ENCODE measurements around the gene ELFN1. TPM values are rescaled to one million over a fixed set of nuclear protein-coding genes. Genes with fewer than 3 reads are reported as not detected.
A peak's percentile ranks its signal among the peaks of the same experiment; 100 is the strongest.

ELFN1 gene
- total RNA-seq, 1 donor from 2014 or later, result 12.3 TPM

GRCh38 chr7:1671594-1672451 lies 1.7 kb downstream of the ELFN1 start:
- Mint-ChIP-seq H3K27ac (peak overlapping the region; percentile 37), H3K27me3 (peaks cover 13% of the 10 kb centered on the region), H3K9me3 (ENCODE audit: low read depth) (no peaks in the 10 kb centered on the region), H3K36me3 (ENCODE audit: insufficient read depth) (no peaks in the 10 kb centered on the region), H3K4me3 (ENCODE audit: low read depth) (peak overlapping the region; percentile 64), H3K4me1 (ENCODE audit: low read depth) (peaks cover 4% of the 10 kb centered on the region)
- peak; percentile 9 for DNase-seq (ENCODE audit: low spot score, unreplicated experiment)
- TF ChIP-seq, protein P1, sequence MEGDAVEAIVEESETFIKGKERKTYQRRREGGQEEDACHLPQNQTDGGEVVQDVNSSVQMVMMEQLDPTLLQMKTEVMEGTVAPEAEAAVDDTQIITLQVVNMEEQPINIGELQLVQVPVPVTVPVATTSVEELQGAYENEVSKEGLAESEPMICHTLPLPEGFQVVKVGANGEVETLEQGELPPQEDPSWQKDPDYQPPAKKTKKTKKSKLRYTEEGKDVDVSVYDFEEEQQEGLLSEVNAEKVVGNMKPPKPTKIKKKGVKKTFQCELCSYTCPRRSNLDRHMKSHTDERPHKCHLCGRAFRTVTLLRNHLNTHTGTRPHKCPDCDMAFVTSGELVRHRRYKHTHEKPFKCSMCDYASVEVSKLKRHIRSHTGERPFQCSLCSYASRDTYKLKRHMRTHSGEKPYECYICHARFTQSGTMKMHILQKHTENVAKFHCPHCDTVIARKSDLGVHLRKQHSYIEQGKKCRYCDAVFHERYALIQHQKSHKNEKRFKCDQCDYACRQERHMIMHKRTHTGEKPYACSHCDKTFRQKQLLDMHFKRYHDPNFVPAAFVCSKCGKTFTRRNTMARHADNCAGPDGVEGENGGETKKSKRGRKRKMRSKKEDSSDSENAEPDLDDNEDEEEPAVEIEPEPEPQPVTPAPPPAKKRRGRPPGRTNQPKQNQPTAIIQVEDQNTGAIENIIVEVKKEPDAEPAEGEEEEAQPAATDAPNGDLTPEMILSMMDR (IDR thresholded peaks at IDR 0.05; ENCODE audit: unreplicated experiment), result no peak

- H3K4me3 Mint-ChIP-seq (ENCODE audit: low read depth), result no peak overlapping the region
- no peak overlapping the region for H3K27ac Mint-ChIP-seq
- H3K27me3 Mint-ChIP-seq, result peaks cover 10% of the 10 kb centered on the region
- TF ChIP-seq, protein P1 (IDR thresholded peaks at IDR 0.05; ENCODE audit: unreplicated experiment), result no peak
- no peaks in the 10 kb centered on the region for H3K36me3 Mint-ChIP-seq (ENCODE audit: insufficient read depth)
- peaks cover 2% of the 10 kb centered on the region for H3K4me1 Mint-ChIP-seq (ENCODE audit: low read depth)
- peak; percentile 8 for DNase-seq (ENCODE audit: low spot score, unreplicated experiment)
- H3K9me3 Mint-ChIP-seq (ENCODE audit: low read depth), result no peaks in the 10 kb centered on the region
Observed at GRCh38 chr7:1672851-1673486, 2.9 kb downstream of the ELFN1 start.

DNA sequence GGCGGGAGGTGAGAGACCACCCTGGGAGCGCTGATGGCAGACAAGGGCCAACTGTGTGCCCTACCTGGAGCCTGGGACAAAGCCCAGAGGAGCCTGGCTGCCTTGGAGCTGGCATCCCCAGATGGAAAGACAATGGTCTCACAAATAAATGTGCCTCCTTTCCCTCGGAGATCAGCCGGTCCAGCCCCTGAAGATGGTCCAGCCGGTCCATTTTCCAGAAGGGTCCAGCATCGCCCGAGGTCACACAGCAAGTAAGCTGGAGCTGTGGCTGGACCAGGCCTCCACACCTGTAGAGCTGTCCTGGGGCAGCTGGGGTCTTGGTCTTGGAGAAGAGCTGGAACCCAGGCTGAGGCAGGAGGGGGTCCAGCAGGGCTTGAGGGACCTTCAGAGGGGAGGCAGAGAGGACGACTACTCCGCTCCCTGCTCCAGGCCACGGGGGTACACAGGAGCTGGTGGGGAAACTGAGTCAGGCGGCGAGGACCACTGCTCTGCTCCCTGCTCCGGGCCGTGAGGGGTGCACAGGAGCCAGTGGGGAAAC lies 3.6 kb downstream of the ELFN1 start:
- H3K27me3 Mint-ChIP-seq, result peaks cover 4% of the 10 kb centered on the region
- peaks cover 2% of the 10 kb centered on the region for H3K4me1 Mint-ChIP-seq (ENCODE audit: low read depth)
- TF ChIP-seq, protein P1 (IDR thresholded peaks at IDR 0.05; ENCODE audit: unreplicated experiment), result no peak
- DNase-seq (ENCODE audit: low spot score, unreplicated experiment), result peak; percentile 7
- no peak overlapping the region for H3K4me3 Mint-ChIP-seq (ENCODE audit: low read depth)
- H3K9me3 Mint-ChIP-seq (ENCODE audit: low read depth), result no peaks in the 10 kb centered on the region
- no peaks in the 10 kb centered on the region for H3K36me3 Mint-ChIP-seq (ENCODE audit: insufficient read depth)
- H3K27ac Mint-ChIP-seq, result no peak overlapping the region

DNA sequence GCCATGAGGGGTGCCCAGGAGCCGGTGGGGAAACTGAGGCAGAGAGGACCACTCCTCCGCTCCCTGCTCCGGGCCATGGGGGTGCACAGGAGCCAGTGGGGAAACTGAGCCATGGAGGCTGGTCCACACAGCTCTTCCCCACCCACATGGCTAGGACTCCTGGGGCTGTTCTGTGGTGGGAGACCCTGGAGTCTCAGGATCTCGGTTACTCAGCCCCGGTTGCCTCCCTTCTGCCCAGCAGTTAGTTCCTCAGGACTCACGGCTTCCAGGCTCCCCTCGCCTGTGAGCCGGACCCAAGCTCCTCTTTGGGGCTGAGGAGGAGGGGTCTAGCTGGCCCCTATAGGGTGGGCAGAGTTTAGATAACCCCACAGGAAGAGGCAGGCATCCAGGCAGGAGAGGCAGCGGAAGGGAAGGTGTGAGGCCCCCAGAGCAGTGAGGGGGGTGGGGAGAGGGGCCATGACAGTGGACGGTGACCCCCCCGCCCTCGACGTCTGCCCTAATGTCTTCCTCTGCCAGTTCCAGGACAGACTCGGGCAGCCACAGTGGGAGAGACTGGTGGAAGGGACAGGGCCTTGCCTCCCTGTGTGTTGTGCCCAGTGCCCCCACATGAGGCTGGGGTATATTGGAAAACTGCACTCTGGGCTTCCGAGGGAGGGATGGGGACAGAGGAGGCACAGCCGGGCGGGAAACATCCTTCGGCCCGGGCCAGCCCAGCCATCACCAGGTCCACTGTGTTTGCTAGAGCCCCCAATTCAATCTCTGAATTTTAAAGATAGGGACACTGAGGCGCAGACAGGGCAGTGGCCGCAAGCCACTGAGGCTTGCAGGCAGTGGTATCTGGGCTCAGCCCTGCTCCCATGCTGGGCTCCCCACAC lies 4.3 kb downstream of the ELFN1 start:
- Mint-ChIP-seq H3K27ac (no peak overlapping the region), H3K4me1 (ENCODE audit: low read depth) (no peaks in the 10 kb centered on the region), H3K9me3 (ENCODE audit: low read depth) (no peaks in the 10 kb centered on the region), H3K4me3 (ENCODE audit: low read depth) (no peak overlapping the region), H3K27me3 (no peaks in the 10 kb centered on the region), H3K36me3 (ENCODE audit: insufficient read depth) (no peaks in the 10 kb centered on the region)
- TF ChIP-seq, protein P1 (IDR thresholded peaks at IDR 0.05; ENCODE audit: unreplicated experiment), result no peak
- DNase-seq (ENCODE audit: low spot score, unreplicated experiment), result peak; percentile 6

Data from progenitor cell of endocrine pancreas (in vitro differentiated cells).